ENCODE measurements around the gene NBPF1.
"Not testable (repeated sequence)": the region's sequence is repeated elsewhere in the genome, so short reads cannot be mapped to it uniquely, and the experiment has no call there.

DNA sequence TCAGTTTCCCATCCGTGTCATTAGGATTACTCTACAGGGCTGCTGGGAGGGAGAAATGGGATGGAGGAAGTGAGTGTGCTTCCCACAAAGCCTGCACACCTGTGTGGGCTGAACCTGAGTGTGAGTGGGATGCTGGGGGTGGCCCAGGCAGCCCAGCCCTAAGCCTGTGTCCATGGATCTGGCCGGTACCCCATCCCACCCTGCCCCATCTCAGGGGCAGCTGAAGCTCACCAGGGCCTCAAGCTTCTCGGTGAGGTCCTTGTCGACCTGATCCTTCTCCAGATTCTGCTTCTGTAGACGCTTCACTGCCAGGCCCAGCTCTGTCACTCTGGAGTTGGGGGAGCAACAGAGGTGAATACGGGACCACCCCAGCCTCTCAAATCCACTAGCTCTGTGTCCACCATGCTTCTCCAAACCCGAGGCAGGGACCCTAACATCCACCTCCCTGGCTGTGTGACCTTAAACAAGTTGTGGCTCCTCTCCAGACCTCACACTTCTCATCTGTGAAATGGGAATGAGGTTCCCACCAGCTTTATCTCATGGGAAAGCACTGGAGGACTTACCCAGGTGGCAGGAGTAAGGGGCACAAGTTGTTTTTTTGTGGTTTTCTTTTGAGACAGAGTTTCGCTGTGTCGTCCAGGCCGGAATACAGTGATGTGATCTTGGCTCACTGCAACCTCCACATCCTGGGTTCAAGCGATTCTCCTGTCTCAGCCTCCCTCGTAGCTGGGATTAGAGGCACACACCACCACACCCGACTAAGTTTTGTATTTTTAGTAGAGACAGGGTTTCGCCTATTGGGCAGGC, 18.9 kb upstream of the NBPF1 start:
- not testable (repeated sequence) for TF ChIP-seq POLR2A (IDR thresholded peaks at IDR 0.05; ENCODE audit: low read length); GATA1 (IDR thresholded peaks at IDR 0.05; ENCODE audit: low read depth, low read length)

All from erythroblast (primary cell).